Spleen (tissue), 11 donors: ENCODE data around the gene PIGB. TPM values are rescaled to one million over a fixed set of nuclear protein-coding genes. Genes with fewer than 3 reads are reported as not detected.
A peak's percentile ranks its signal among the peaks of the same experiment; 100 is the strongest.
"Not testable (repeated sequence)": the region's sequence is repeated elsewhere in the genome, so short reads cannot be mapped to it uniquely, and the experiment has no call there.

Source experiments
- DNase-seq: peaks from one replicate; pipeline ENCODE4 v3.0.0-alpha.2; 2020
- H3K27ac ChIP-seq, 8 donors: fragments of 200-600 bp; sonication (generic) in 7 of 8; 1 replicate in 4 of 8; 2 replicates in 4 of 8; pipeline versions ENCODE4 v1.5.0 to v1.8.0; 2016 to 2021; ENCODE audit warnings: inconsistent platforms in 4 of 8, mild to moderate bottlenecking in 4 of 8, moderate library complexity in 1 of 8
- H3K27me3 ChIP-seq, 7 donors: fragments of 200-600 bp; sonication (generic) in 6 of 7; replicated peaks in 1 of 7; 1 replicate in 4 of 7; 2 replicates in 3 of 7; pipeline versions ENCODE4 v1.5.0 to v1.8.0; 2016 to 2021; ENCODE audit warnings: inconsistent platforms in 3 of 7, mild to moderate bottlenecking in 1 of 7
- H3K36me3 ChIP-seq, 6 donors: fragments of 200-600 bp; sonication (generic) in 5 of 6; 1 replicate in 4 of 6; 2 replicates in 2 of 6; pipeline versions ENCODE4 v1.5.0 to v1.8.0; 2016 to 2021; ENCODE audit warnings: inconsistent platforms in 2 of 6
- H3K4me1 ChIP-seq, 6 donors: fragments of 200-600 bp; sonication (generic) in 5 of 6; 1 replicate in 3 of 6; 2 replicates in 3 of 6; pipeline versions ENCODE4 v1.5.0 to v1.8.0; 2016 to 2021; ENCODE audit warnings: inconsistent platforms in 3 of 6
- H3K4me3 ChIP-seq, 8 donors: fragments of 200-600 bp; sonication (generic) in 7 of 8; 1 replicate in 4 of 8; 2 replicates in 4 of 8; pipeline versions ENCODE4 v1.5.0 to v1.8.0; 2016 to 2021; ENCODE audit warnings: inconsistent platforms in 4 of 8, mild to moderate bottlenecking in 4 of 8, moderate library complexity in 2 of 8
- H3K9me3 ChIP-seq, 8 donors: fragments of 200-600 bp; sonication (generic) in 7 of 8; 1 replicate in 4 of 8; 2 replicates in 4 of 8; pipeline versions ENCODE4 v1.5.0 to v1.8.0; 2016 to 2021; ENCODE audit warnings: inconsistent platforms in 4 of 8
- POLR2A ChIP-seq, 3 donors: fragments of 450-650 bp; IDR thresholded peaks; one replicate each; pipeline ENCODE4 v1.5.1; 2017; ENCODE audit warnings: antibody characterized with exemption in 3 of 3, mild to moderate bottlenecking in 1 of 3
- POLR2AphosphoS5 ChIP-seq, 3 donors: sonication (generic); formaldehyde crosslinking; IDR thresholded peaks; one replicate each; pipeline ENCODE4 v1.5.1; 2017; ENCODE audit warnings: antibody characterized with exemption in 3 of 3
- WGBS, 5 donors: extraction: QIAGEN DNeasy Blood & Tissue Kit in 3 of 5; methylation state at CpG; one replicate each; pipeline versions ENCODE4 v1.1.5 to v1.1.7; 2013 to 2018; 5-methylcytosine and 5-hydroxymethylcytosine counted together
- intact Hi-C: fragments of 100-400 bp; cut with DNase I; formaldehyde crosslinking; loops from one replicate; pipeline ENCODE4 v1.15.0; 2023; ENCODE audit warnings: low total_unique reads
- polyA plus RNA-seq, 3 donors: library from polyadenylated mRNA; stranded (reverse); fragments of 200-250 nt; gene quantifications; one replicate each; pipeline ENCODE4 v1.2.1, GENCODE V29; 2013
- total RNA-seq, 7 donors: library from RNA; depleted of rRNA in 3 of 7; stranded (reverse); fragments of >200 nt in 3 of 7; fragmentation: NEBNext Ultra II Directional in 4 of 7; extraction: Animal tissue kit (Norgen Biotek cat#: 25700) in 4 of 7; gene quantifications; one replicate each; pipeline versions ENCODE4 v1.1.0 to v1.2.1, GENCODE V29; 2016 to 2021
- TF ChIP-seq, protein P1 (sequence below), 11 experiments: fragments of 200-600 bp in 7 of 11; fragments of 450-650 bp in 4 of 11; sonication (generic) in 4 of 11; IDR thresholded peaks in 8 of 11; conservative IDR thresholded peaks in 3 of 11; 1 replicate in 7 of 11; 2 replicates in 4 of 11; pipeline versions ENCODE4 v1.4.0 to v1.8.0; 2016 to 2021; ENCODE audit warnings: antibody characterized with exemption in 11 of 11, inconsistent platforms in 4 of 11, mild to moderate bottlenecking in 1 of 11
- donor health status: healthy with polysubstance abuse.
- donor health status: DM: no; HTN: no; CAD: no; lungs with moderate emphysema.
- donor health status: DM: no; HTN: no; CAD: no.
- donor health status: Bipolar disorder and iron deficiency.
- donor health status: healthy.
- donor health status: DM: no; HTN: no; CAD: no.
- donor health status: DM: yes; HTN: yes; CAD: no.

PIGB gene
- total and polyA plus RNA-seq, 10 donors: 13.5 to 37.5 (median 23.2) TPM

- 11 to 21% (median 18%) methylated on average over 7 of the region's 7 CpGs for WGBS, 5 donors
- Histone ChIP-seq H3K27ac (peak overlapping the region; percentile 49 to 98 (median 69)), H3K27me3 (no peaks in the 10 kb centered on the region), H3K4me3 (peak overlapping the region in 1 of 8 donors; percentile 33), H3K9me3 (no peaks in the 10 kb centered on the region), H3K36me3 (peaks cover 0 to 4% (median 0%) of the 10 kb centered on the region in 6 donors), H3K4me1 (peaks cover 24 to 99% (median 68%) of the 10 kb centered on the region in 6 donors)
- DNase-seq: no peak
- TF ChIP-seq POLR2AphosphoS5 (IDR thresholded peaks at IDR 0.05): no peak
- TF ChIP-seq POLR2A (IDR thresholded peaks at IDR 0.05): no peak
- TF ChIP-seq, protein P1, sequence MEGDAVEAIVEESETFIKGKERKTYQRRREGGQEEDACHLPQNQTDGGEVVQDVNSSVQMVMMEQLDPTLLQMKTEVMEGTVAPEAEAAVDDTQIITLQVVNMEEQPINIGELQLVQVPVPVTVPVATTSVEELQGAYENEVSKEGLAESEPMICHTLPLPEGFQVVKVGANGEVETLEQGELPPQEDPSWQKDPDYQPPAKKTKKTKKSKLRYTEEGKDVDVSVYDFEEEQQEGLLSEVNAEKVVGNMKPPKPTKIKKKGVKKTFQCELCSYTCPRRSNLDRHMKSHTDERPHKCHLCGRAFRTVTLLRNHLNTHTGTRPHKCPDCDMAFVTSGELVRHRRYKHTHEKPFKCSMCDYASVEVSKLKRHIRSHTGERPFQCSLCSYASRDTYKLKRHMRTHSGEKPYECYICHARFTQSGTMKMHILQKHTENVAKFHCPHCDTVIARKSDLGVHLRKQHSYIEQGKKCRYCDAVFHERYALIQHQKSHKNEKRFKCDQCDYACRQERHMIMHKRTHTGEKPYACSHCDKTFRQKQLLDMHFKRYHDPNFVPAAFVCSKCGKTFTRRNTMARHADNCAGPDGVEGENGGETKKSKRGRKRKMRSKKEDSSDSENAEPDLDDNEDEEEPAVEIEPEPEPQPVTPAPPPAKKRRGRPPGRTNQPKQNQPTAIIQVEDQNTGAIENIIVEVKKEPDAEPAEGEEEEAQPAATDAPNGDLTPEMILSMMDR (IDR thresholded peaks at IDR 0.05 in 8 of 11, conservative IDR thresholded peaks at IDR 0.05 in 3 of 11): no peak
- intact Hi-C loops: no loop called here
Measured at GRCh38 chr15:55277116-55277564, 41.9 kb upstream of the PIGB start.

DNA sequence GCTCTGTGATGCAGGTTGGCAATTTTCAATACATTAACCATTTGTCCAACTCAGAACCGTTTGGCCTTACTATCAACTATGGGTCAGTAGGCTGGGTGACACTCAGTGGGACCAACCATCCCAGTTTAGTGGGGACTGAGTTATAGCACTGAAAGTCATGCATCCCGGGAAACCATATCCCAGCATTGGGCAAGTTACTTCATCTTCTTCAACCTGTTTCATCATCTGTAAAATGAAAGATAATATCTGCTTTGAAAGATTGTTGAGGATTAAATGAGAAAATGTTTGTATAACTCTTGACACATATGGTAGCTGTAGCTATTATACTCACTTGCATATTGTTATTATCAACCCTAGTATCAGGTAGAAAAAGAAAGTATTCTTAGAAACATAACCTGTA is 41.3 kb upstream of the PIGB start:
- H3K4me1 ChIP-seq: peaks cover 24 to 99% (median 71%) of the 10 kb centered on the region in 6 donors
- 44 to 81% (median 56%) methylated on average over 2 of the region's 2 CpGs for WGBS, 5 donors
- intact Hi-C loops: no loop called here

GRCh38 chr15:55279100-55279745 is 39.8 kb upstream of the PIGB start:
- Histone ChIP-seq H3K4me1 (peaks cover 31 to 99% (median 78%) of the 10 kb centered on the region in 6 donors), H3K4me3 (peak overlapping the region in 1 of 8 donors; percentile 10), H3K36me3 (peaks cover 0 to 4% (median 0%) of the 10 kb centered on the region in 6 donors), H3K27me3 (no peaks in the 10 kb centered on the region), H3K27ac (peak overlapping the region; percentile 51 to 98 (median 78)), H3K9me3 (no peaks in the 10 kb centered on the region)
- TF ChIP-seq POLR2AphosphoS5 (IDR thresholded peaks at IDR 0.05): no peak
- TF ChIP-seq, protein P1 (IDR thresholded peaks at IDR 0.05 in 8 of 11, conservative IDR thresholded peaks at IDR 0.05 in 3 of 11): no peak
- TF ChIP-seq POLR2A (IDR thresholded peaks at IDR 0.05): no peak
- DNase-seq: no peak
- intact Hi-C loops: no loop called here
- WGBS, 5 donors: 61 to 84% (median 68%) methylated on average over 2 of the region's 2 CpGs

More for the DNA sequence above, 41.3 kb upstream of the PIGB start:
- TF ChIP-seq POLR2AphosphoS5 (IDR thresholded peaks at IDR 0.05) (no peak), POLR2A (IDR thresholded peaks at IDR 0.05) (no peak)
- TF ChIP-seq, protein P1 (IDR thresholded peaks at IDR 0.05 in 8 of 11, conservative IDR thresholded peaks at IDR 0.05 in 3 of 11): no peak
- DNase-seq: no peak
- H3K9me3 ChIP-seq: no peaks in the 10 kb centered on the region
- H3K27me3 ChIP-seq: no peaks in the 10 kb centered on the region
- H3K27ac ChIP-seq: peak overlapping the region; percentile 49 to 98 (median 69)
- H3K4me3 ChIP-seq: peak overlapping the region in 1 of 8 donors; percentile 33
- peaks cover 0 to 4% (median 0%) of the 10 kb centered on the region in 6 donors for H3K36me3 ChIP-seq

DNA sequence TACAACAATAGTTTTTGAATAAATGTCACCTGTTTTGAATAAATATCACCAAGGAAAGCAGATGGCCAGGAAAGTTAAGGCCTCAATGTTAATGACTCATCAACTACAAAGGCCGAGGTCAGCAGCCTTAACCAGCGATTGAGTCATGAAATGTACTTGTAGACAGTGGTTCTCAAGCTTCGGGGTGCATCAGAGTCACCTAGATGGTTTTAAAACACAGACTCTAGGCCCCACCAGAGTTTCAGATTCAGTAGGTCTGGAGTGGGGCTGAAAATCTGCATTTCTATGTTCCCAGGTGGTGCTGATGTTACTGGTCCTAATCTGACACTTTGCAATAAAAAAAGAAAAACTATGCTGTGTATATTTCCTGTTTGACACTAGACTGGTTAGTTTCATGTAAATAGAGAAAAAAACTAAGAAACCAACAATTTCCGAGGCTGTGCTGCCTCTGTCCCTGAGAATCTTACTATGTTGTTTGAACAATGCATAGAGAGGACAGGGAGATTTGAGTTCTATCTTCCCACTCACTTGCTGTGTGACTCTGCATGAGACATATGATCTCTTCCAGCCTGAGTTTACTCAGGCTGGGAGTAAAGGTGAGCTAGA is 39.2 kb upstream of the PIGB start:
- WGBS, 5 donors: 15 to 44% (median 37%) methylated on average over 4 of the region's 4 CpGs
- Histone ChIP-seq H3K9me3 (no peaks in the 10 kb centered on the region), H3K36me3 (peaks cover 0 to 4% (median 0%) of the 10 kb centered on the region in 6 donors), H3K27me3 (no peaks in the 10 kb centered on the region), H3K4me3 (peak overlapping the region in 1 of 8 donors; percentile 10), H3K27ac (peak overlapping the region; percentile 51 to 98 (median 78)), H3K4me1 (peaks cover 31 to 100% (median 82%) of the 10 kb centered on the region in 6 donors)
- intact Hi-C loops: no loop called here
- no peak for DNase-seq
- no peak for TF ChIP-seq POLR2A (IDR thresholded peaks at IDR 0.05)
- TF ChIP-seq, protein P1 (IDR thresholded peaks at IDR 0.05 in 8 of 11, conservative IDR thresholded peaks at IDR 0.05 in 3 of 11): no peak
- no peak for TF ChIP-seq POLR2AphosphoS5 (IDR thresholded peaks at IDR 0.05)

DNA sequence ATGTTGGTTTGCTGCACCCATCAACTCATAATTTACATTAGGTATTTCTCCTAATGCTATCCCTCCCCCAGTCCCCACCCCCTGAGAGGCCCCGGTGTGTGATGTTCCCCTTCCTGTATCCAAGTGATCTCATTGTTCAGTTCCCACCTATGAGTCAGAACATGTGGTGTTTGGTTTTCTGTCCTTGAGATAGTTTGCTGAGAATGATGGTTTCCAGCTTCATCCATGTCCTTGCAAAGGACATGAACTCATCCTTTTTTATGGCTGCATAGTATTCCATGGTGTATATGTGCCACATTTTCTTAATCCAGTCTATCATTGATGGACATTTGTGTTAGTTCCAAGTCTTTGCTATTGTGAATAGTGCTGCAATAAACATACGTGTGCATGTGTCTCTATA is 38.4 kb upstream of the PIGB start:
- H3K4me1 ChIP-seq: peaks cover 31 to 100% (median 80%) of the 10 kb centered on the region in 6 donors
- peak overlapping the region in 7 of 8 donors; percentile 66 to 98 (median 83) for H3K27ac ChIP-seq
- 58 to 82% (median 67%) methylated on average over 2 of the region's 2 CpGs for WGBS, 5 donors
- H3K27me3 ChIP-seq, H3K4me3 ChIP-seq, H3K9me3 ChIP-seq, H3K36me3 ChIP-seq, DNase-seq, intact Hi-C loops: not testable (repeated sequence)
